ENCODE results near the gene GNB1L. TPM values are rescaled to one million over a fixed set of nuclear protein-coding genes. Genes with fewer than 3 reads are reported as not detected.

GNB1L gene
- total and polyA plus RNA-seq, 9 of the 15 experiments (the other 6 are each of a cell fraction or from before 2014, with no cell fraction given): 0.56 to 50.5 (median 10.2) TPM

- TF ChIP-seq, protein P1, sequence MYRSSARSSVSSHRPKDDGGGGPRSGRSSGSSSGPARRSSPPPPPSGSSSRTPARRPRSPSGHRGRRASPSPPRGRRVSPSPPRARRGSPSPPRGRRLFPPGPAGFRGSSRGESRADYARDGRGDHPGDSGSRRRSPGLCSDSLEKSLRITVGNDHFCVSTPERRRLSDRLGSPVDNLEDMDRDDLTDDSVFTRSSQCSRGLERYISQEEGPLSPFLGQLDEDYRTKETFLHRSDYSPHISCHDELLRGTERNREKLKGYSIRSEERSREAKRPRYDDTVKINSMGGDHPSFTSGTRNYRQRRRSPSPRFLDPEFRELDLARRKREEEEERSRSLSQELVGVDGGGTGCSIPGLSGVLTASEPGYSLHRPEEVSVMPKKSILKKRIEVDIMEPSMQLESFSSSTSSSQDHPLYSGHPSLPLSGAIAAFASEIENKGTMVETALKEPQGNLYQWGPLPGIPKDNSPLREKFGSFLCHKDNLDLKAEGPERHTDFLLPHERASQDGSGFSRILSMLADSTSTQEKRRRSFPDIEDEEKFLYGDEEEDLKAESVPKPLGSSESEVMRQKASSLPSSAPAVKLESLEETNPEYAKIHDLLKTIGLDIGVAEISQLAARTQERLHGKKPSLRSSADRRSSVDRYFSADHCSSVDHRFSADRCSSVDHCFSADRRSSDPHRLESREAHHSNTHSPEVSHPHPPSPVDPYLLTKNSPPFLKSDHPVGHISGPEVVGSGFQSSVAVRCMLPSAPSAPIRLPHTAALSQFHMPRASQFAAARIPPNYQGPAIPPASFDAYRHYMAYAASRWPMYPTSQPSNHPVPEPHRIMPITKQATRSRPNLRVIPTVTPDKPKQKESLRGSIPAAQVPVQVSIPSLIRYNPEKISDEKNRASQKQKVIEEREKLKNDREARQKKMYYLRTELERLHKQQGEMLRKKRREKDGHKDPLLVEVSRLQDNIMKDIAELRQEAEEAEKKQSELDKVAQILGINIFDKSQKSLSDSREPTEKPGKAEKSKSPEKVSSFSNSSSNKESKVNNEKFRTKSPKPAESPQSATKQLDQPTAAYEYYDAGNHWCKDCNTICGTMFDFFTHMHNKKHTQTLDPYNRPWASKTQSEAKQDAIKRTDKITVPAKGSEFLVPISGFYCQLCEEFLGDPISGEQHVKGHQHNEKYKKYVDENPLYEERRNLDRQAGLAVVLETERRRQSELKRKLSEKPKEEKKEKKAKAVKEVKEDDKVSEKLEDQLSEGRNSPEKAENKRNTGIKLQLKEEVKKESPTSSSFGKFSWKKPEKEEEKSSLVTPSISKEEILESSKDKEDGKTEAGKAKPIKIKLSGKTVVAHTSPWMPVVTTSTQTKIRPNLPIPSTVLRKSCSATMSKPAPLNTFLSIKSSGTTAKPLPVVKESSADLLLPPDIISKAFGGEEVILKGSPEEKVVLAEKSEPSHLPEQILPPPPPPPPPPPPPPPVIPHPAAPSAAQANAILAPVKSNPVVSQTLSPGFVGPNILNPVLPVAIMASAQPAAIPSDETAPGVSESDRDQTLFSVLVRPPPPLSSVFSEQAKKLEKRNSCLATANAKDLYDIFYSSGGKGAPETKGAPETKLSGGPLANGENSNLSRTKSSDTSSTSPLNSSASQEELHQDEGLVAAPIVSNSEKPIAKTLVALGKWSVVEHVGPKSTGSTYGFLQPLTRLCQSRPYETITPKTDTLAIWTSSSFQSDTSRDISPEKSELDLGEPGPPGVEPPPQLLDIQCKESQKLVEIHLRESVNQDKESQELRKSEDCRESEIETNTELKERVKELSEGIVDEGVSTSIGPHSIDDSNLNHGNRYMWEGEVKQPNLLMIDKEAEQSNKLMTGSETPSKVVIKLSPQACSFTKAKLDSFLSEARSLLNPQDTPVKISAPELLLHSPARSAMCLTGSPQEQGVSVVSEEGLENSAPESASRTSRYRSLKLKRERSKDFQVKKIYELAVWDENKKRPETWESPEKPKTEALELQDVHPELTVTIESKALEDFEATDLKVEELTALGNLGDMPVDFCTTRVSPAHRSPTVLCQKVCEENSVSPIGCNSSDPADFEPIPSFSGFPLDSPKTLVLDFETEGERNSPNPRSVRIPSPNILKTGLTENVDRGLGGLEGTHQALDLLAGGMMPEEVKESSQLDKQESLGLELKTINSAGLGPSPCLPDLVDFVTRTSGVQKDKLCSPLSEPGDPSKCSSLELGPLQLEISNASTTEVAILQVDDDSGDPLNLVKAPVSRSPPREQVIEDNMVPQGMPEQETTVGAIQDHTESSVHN (IDR thresholded peaks at IDR 0.05; ENCODE audit: borderline replicate concordance in 1 of 2, low read depth in 1 of 2): no peak
- TF ChIP-seq RBFOX2 (IDR thresholded peaks at IDR 0.05; ENCODE audit: low read depth, low read length) (peak; percentile 67), E2F3 (CRISPR knock-in tag; IDR thresholded peaks at IDR 0.05) (peak; percentile 41; the same call in 1 of the 2 replicates), TAF7 (tag; IDR thresholded peaks at IDR 0.05) (no peak), ZNF124 (CRISPR knock-in tag; IDR thresholded peaks at IDR 0.05) (no peak), ZNF75A (CRISPR knock-in tag; IDR thresholded peaks at IDR 0.05) (no peak), SP2 (IDR thresholded peaks at IDR 0.05; ENCODE audit: extremely low read depth, low read depth, low read length, poor library complexity, severe bottlenecking) (no peak), KLF16 (IDR thresholded peaks at IDR 0.05) (no peak), MTF1 (CRISPR knock-in tag; IDR thresholded peaks at IDR 0.05; ENCODE audit: borderline replicate concordance) (no peak), CBX3 (IDR thresholded peaks at IDR 0.05; ENCODE audit: borderline replicate concordance in 1 of 2, low read length in 2 of 2) (peak; percentile 4 to 74), ZC3H4 (CRISPR knock-in tag; IDR thresholded peaks at IDR 0.05; ENCODE audit: borderline replicate concordance) (no peak), DMBX1 (CRISPR knock-in tag; IDR thresholded peaks at IDR 0.05; ENCODE audit: borderline replicate concordance) (no peak), ZNF707 (CRISPR knock-in tag; conservative IDR thresholded peaks at IDR 0.05) (no peak), KHSRP (IDR thresholded peaks at IDR 0.05) (no peak), TCF7 (IDR thresholded peaks at IDR 0.05; ENCODE audit: borderline replicate concordance) (no peak)
- TF ChIP-seq, protein P2, sequence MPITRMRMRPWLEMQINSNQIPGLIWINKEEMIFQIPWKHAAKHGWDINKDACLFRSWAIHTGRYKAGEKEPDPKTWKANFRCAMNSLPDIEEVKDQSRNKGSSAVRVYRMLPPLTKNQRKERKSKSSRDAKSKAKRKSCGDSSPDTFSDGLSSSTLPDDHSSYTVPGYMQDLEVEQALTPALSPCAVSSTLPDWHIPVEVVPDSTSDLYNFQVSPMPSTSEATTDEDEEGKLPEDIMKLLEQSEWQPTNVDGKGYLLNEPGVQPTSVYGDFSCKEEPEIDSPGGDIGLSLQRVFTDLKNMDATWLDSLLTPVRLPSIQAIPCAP (CRISPR knock-in tag; IDR thresholded peaks at IDR 0.05; ENCODE audit: borderline replicate concordance): no peak
- TF ChIP-seq, protein P3, sequence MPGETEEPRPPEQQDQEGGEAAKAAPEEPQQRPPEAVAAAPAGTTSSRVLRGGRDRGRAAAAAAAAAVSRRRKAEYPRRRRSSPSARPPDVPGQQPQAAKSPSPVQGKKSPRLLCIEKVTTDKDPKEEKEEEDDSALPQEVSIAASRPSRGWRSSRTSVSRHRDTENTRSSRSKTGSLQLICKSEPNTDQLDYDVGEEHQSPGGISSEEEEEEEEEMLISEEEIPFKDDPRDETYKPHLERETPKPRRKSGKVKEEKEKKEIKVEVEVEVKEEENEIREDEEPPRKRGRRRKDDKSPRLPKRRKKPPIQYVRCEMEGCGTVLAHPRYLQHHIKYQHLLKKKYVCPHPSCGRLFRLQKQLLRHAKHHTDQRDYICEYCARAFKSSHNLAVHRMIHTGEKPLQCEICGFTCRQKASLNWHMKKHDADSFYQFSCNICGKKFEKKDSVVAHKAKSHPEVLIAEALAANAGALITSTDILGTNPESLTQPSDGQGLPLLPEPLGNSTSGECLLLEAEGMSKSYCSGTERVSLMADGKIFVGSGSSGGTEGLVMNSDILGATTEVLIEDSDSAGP (CRISPR knock-in tag; IDR thresholded peaks at IDR 0.05): no peak
Observed at GRCh38 chr22:19756288-19757128, 98.2 kb downstream of the GNB1L start (continued).
